BJ (cell line): ENCODE results near the gene MYO5C. TPM values are rescaled to one million over a fixed set of nuclear protein-coding genes. Genes with fewer than 3 reads are reported as not detected.

Experiments used
- CTCF ChIA-PET: fragments of 350-600 bp; formaldehyde crosslinking; extraction: SDS; loops from one replicate; lab custom pipeline; 2021; ENCODE audit warnings: antibody characterized with exemption, inconsistent platforms; lab: Yijun Ruan, JAX
- POLR2A ChIA-PET: fragments of 300-600 bp; sonication (Branson Sonifier 250); formaldehyde crosslinking; extraction: SDS; loops from one replicate; lab custom pipeline; 2021; ENCODE audit warnings: antibody characterized with exemption; lab: Charles Lee
- DNase-seq: peaks from one replicate; pipeline ENCODE4 v3.0.0-alpha.2; 2011; ENCODE audit warnings: low read depth
- H3K27me3 ChIP-seq: 2 replicates; pipeline ENCODE4 v1.6.0; 2011; ENCODE audit warnings: low read length; ENCODE audit not compliant: control insufficient read depth, insufficient read depth
- H3K36me3 ChIP-seq: 2 replicates; pipeline ENCODE4 v1.5.1; 2011; ENCODE audit warnings: low read length; ENCODE audit not compliant: control insufficient read depth, insufficient read depth
- H3K4me3 ChIP-seq: 2 replicates; pipeline ENCODE4 v1.5.1; 2011; ENCODE audit warnings: low read depth, mild to moderate bottlenecking, control low read depth, low read length
- polyA plus RNA-seq: library from polyadenylated mRNA; depleted of rRNA; stranded (reverse); fragments of >200 nt; gene quantifications from 2 replicates; pipeline ENCODE4 v1.2.3, GENCODE V29; 2011
- TF ChIP-seq, protein P1 (sequence below): IDR thresholded peaks from 2 replicates; pipeline ENCODE4 v1.5.1; 2011; ENCODE audit warnings: low read depth, mild to moderate bottlenecking, control low read depth, inconsistent platforms, low read length, moderate library complexity; ENCODE audit not compliant: insufficient read depth

Gene MYO5C
- polyA plus RNA-seq, 1 experiment, result 0.13 TPM

DNA sequence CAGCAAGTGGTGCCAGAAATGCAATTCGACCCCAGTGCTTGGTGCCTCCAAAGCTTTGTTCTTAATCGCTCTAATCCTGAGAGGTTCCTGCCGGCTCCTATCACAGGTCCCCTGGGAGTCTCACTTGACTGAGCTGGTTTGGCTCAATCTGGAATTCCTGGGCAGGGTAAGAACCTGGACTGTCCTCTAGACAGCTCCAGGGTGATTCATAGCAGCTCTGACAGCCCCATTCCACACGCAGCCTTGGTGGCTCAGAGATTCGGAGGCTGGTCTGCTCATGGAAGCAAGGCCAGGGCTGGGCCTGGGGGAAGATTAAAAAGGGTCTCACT is 37.9 kb downstream of the MYO5C start:
- TF ChIP-seq, protein P1, sequence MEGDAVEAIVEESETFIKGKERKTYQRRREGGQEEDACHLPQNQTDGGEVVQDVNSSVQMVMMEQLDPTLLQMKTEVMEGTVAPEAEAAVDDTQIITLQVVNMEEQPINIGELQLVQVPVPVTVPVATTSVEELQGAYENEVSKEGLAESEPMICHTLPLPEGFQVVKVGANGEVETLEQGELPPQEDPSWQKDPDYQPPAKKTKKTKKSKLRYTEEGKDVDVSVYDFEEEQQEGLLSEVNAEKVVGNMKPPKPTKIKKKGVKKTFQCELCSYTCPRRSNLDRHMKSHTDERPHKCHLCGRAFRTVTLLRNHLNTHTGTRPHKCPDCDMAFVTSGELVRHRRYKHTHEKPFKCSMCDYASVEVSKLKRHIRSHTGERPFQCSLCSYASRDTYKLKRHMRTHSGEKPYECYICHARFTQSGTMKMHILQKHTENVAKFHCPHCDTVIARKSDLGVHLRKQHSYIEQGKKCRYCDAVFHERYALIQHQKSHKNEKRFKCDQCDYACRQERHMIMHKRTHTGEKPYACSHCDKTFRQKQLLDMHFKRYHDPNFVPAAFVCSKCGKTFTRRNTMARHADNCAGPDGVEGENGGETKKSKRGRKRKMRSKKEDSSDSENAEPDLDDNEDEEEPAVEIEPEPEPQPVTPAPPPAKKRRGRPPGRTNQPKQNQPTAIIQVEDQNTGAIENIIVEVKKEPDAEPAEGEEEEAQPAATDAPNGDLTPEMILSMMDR, result no peak
- ChIA-PET POLR2A (interaction anchor here (0.6 kb wide), 1 partner anchor 105 kb away, joined by 3 read pairs; no protein-coding TSS in a partner anchor), CTCF (interaction anchor here (0.7 to 7.0 kb wide), 11 partner anchors 13 to 477 kb away, joined by 3 to 83 read pairs (median 4); partner anchors contain the start of gene ATOSA)
- no peaks in the 10 kb centered on the region for H3K36me3 ChIP-seq
- H3K27me3 ChIP-seq, result no peaks in the 10 kb centered on the region
- no peak overlapping the region for H3K4me3 ChIP-seq
- no peak for DNase-seq

DNA sequence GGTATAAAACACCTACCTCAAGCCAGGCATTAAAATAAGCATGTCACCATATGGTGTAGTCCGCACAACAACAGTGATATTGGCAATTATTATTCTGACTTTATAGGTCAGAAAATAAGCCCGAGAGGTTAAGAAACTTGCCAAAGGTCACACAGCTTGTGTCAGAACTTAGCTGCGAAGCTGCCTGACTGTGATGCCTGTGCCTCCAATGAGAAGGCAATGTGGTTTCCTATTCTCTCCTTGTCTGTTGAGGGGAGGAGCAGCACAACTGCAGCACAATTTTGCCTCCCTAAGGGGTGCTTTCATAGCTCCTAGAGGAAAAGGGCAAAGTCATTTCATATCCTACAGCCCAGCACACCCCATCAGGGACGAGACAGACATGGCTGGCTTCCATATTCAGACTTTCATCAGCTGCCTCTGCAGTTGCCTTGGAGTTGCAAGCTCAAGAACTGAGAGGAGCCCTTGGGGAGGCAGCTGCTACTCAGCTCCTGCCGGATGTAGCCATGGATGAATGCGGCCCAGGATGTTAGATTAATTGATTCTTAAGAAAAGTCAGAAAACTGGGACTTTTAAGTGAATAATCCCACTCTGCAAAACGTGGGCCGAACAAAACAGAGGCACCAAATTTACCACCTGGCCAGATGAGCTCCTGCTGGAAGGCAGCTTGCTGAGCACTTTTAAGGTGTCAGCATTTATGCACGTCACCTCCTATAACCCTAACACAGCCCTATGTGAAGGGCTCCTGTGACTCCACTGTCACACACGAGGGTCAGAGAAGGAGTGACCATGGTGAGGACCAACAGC is 38.5 kb downstream of the MYO5C start:
- H3K4me3 ChIP-seq, result no peak overlapping the region
- H3K27me3 ChIP-seq, result no peaks in the 10 kb centered on the region
- POLR2A ChIA-PET, result no interaction called here
- H3K36me3 ChIP-seq, result no peaks in the 10 kb centered on the region
- CTCF ChIA-PET, result interaction anchor here (0.6 to 7.0 kb wide), 28 partner anchors 9 to 678 kb away, joined by 3 to 83 read pairs (median 3); partner anchors contain the start of gene ATOSA
- no peak for DNase-seq
- TF ChIP-seq, protein P1, result no peak

DNA sequence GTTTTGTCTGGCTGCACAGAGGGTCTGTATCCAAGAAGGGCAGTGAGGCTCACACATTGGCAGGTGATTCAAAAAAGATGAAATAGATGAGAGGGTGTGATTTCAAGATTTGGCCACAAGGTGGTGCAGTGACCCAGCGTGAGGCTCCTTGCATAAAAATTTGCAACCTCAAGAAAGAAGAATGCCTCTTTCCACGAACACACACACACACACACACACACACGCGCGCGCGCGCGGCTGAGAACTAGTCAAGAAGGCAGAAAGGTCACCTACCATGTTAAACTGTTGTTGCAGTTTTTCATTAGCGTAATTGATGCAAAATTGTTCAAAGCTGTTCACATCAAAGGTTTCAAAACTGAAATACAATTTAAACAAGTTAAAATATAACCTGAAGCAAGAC is 39.2 kb downstream of the MYO5C start:
- H3K27me3 ChIP-seq, result no peaks in the 10 kb centered on the region
- CTCF ChIA-PET, result interaction anchor here (0.6 to 7.0 kb wide), 25 partner anchors 10 to 678 kb away, joined by 3 to 83 read pairs (median 4); partner anchors contain the start of gene ATOSA
- TF ChIP-seq, protein P1, result peak; percentile 68
- no peaks in the 10 kb centered on the region for H3K36me3 ChIP-seq
- no peak overlapping the region for H3K4me3 ChIP-seq
- peak; percentile 43 for DNase-seq
- POLR2A ChIA-PET, result no interaction called here

DNA sequence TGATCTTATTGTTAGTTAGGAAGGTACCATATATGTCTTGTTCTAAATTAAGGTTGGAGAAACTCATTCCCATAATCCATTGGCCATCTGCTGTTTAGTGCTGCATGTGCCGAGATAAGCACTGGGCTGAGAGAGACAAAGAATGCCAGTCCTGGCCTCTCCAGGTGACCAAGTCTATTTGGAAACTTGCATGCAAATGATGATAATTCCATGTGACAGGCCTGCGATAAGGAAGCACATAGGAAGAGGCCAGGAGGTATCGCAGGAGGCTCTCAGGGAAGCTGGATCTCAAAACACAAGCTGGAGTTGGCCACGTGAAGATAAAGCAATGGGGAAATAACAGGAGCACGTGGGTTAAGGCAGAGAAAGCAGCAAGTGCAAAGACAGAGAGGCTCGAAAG is 39.7 kb downstream of the MYO5C start:
- TF ChIP-seq, protein P1, result no peak
- no peaks in the 10 kb centered on the region for H3K27me3 ChIP-seq
- no peak for DNase-seq
- CTCF ChIA-PET, result interaction anchor here (1.1 to 7.0 kb wide), 7 partner anchors 10 to 479 kb away, joined by 3 to 83 read pairs (median 3); partner anchors contain the start of gene ATOSA
- POLR2A ChIA-PET, result no interaction called here
- no peaks in the 10 kb centered on the region for H3K36me3 ChIP-seq
- no peak overlapping the region for H3K4me3 ChIP-seq

DNA sequence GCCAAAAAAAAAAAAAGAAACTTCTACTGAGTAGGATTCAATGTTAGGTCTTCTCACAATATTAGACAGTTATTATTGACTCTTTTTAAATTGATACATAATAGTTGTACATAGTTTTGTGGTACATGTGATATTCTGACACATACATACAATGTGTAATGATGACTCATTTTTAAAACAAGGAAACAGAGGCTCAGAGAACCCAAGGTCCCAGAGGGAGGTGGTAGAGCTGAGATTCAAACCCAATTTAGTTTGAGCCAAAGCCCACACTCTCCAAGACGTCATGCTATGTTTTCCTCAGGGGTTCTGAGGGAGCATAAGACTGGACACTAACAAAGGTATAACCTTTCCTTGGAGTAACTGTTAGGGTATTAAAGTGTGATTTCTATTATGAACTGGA is 40.6 kb downstream of the MYO5C start:
- Histone ChIP-seq H3K36me3 (no peaks in the 10 kb centered on the region), H3K4me3 (no peak overlapping the region), H3K27me3 (no peaks in the 10 kb centered on the region)
- POLR2A ChIA-PET, result no interaction called here
- TF ChIP-seq, protein P1, result no peak
- no peak for DNase-seq
- CTCF ChIA-PET, result interaction anchor here (0.9 to 7.0 kb wide), 5 partner anchors 20 to 480 kb away, joined by 3 to 83 read pairs (median 3); no protein-coding TSS in a partner anchor
